Loucy (cell line): ENCODE measurements around the gene STAC.

Experiments
- CTCF ChIP-seq: fragments of 200-600 bp; sonication (generic); conservative IDR thresholded peaks from 2 replicates; pipeline ENCODE4 v1.5.1; 2014; ENCODE audit warnings: mild to moderate bottlenecking, antibody characterized with exemption, low read length
- EZH2phosphoT487 ChIP-seq: fragments of 200-600 bp; IDR thresholded peaks from 2 replicates; pipeline ENCODE4 v1.6.1; 2018; ENCODE audit warnings: antibody characterized with exemption, mild to moderate bottlenecking, moderate library complexity, borderline replicate concordance

GRCh38 chr3:36455406-36455805, 75.1 kb downstream of the STAC start:
- TF ChIP-seq EZH2phosphoT487 (no peak), CTCF (no peak)
